ENCODE measurements around the gene TUBA4A. TPM values are rescaled to one million over a fixed set of nuclear protein-coding genes. Genes with fewer than 3 reads are reported as not detected.

The TUBA4A gene
- total and polyA plus RNA-seq, 2 experiments from 2014 or later: 4.7 to 10.5 TPM

DNA sequence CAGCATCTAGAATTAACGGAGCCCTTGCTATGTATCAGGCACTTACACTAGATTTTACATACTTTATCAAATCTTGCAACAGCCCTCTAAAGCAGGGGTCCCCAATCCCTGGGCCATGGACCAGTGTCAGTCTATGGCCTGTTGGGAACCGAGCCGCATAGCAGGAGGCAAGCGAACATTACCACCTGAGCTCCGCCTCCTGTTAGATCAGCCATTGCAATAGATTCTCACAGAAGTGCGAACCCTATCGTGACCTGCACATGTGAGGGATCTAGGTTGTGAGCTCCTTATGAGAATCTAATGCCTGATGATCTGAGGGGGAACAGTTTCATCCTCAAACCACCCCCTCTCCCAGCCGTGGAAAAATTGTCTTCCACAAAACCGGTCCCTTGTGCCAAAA lies 38.9 kb upstream of the TUBA4A start:
- DNase-seq (ENCODE audit: low spot score): no peak

GRCh38 chr2:219291910-219292490 lies 38.3 kb upstream of the TUBA4A start:
- Histone ChIP-seq H3K27ac (no peak overlapping the region), H2AFZ (no peak overlapping the region), H3K9me2 (replicated peaks; ENCODE audit: insufficient read depth) (no peaks in the 10 kb centered on the region), H3K4me3 (no peak overlapping the region), H3K36me3 (replicated peaks; ENCODE audit: insufficient read depth, low read depth) (no peaks in the 10 kb centered on the region), H3K27me3 (no peaks in the 10 kb centered on the region), H3K79me2 (no peaks in the 10 kb centered on the region), H3K4me2 (no peak overlapping the region), H4K20me1 (ENCODE audit: insufficient read depth, poor library complexity, severe bottlenecking) (no peaks in the 10 kb centered on the region), H3K9me3 (ENCODE audit: low read depth) (no peaks in the 10 kb centered on the region), H3K4me1 (ENCODE audit: insufficient read depth) (no peaks in the 10 kb centered on the region)
- TF ChIP-seq, protein P1, sequence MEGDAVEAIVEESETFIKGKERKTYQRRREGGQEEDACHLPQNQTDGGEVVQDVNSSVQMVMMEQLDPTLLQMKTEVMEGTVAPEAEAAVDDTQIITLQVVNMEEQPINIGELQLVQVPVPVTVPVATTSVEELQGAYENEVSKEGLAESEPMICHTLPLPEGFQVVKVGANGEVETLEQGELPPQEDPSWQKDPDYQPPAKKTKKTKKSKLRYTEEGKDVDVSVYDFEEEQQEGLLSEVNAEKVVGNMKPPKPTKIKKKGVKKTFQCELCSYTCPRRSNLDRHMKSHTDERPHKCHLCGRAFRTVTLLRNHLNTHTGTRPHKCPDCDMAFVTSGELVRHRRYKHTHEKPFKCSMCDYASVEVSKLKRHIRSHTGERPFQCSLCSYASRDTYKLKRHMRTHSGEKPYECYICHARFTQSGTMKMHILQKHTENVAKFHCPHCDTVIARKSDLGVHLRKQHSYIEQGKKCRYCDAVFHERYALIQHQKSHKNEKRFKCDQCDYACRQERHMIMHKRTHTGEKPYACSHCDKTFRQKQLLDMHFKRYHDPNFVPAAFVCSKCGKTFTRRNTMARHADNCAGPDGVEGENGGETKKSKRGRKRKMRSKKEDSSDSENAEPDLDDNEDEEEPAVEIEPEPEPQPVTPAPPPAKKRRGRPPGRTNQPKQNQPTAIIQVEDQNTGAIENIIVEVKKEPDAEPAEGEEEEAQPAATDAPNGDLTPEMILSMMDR (IDR thresholded peaks at IDR 0.05; ENCODE audit: poor library complexity): no peak
- TF ChIP-seq EZH2phosphoT487 (IDR thresholded peaks at IDR 0.05; ENCODE audit: low read depth, severe bottlenecking, unreplicated experiment) (no peak), EZH2 (IDR thresholded peaks at IDR 0.05; ENCODE audit: borderline replicate concordance) (no peak)
- no peak for DNase-seq (ENCODE audit: low spot score)
- 82% methylated on average over 4 of the region's 4 CpGs for WGBS (ENCODE audit: low lambda C conversion rate, missing lambda C conversion rate)

More for the DNA sequence above, 38.9 kb upstream of the TUBA4A start:
- Histone ChIP-seq H3K27ac (no peak overlapping the region), H4K20me1 (ENCODE audit: insufficient read depth, poor library complexity, severe bottlenecking) (no peaks in the 10 kb centered on the region), H3K4me2 (no peak overlapping the region), H3K4me3 (no peak overlapping the region), H3K9me3 (ENCODE audit: low read depth) (no peaks in the 10 kb centered on the region), H3K79me2 (no peaks in the 10 kb centered on the region), H3K9me2 (replicated peaks; ENCODE audit: insufficient read depth) (no peaks in the 10 kb centered on the region), H2AFZ (no peak overlapping the region), H3K4me1 (ENCODE audit: insufficient read depth) (no peaks in the 10 kb centered on the region), H3K27me3 (no peaks in the 10 kb centered on the region), H3K36me3 (replicated peaks; ENCODE audit: insufficient read depth, low read depth) (no peaks in the 10 kb centered on the region)
- WGBS (ENCODE audit: low lambda C conversion rate, missing lambda C conversion rate): 94% methylated on average over 9 of the region's 9 CpGs
- TF ChIP-seq EZH2phosphoT487 (IDR thresholded peaks at IDR 0.05; ENCODE audit: low read depth, severe bottlenecking, unreplicated experiment) (no peak), EZH2 (IDR thresholded peaks at IDR 0.05; ENCODE audit: borderline replicate concordance) (no peak)
- TF ChIP-seq, protein P1 (IDR thresholded peaks at IDR 0.05; ENCODE audit: poor library complexity): no peak

GRCh38 chr2:219291394-219291793 lies 37.7 kb upstream of the TUBA4A start:
- H3K9me3 ChIP-seq (ENCODE audit: low read depth): no peaks in the 10 kb centered on the region
- no peak for DNase-seq (ENCODE audit: low spot score)
- H3K9me2 ChIP-seq (replicated peaks; ENCODE audit: insufficient read depth): no peaks in the 10 kb centered on the region
- H3K79me2 ChIP-seq: no peaks in the 10 kb centered on the region
- H3K27ac ChIP-seq: no peak overlapping the region
- no peaks in the 10 kb centered on the region for H3K36me3 ChIP-seq (replicated peaks; ENCODE audit: insufficient read depth, low read depth)
- H3K4me1 ChIP-seq (ENCODE audit: insufficient read depth): no peaks in the 10 kb centered on the region
- no peak overlapping the region for H2AFZ ChIP-seq
- no peaks in the 10 kb centered on the region for H3K27me3 ChIP-seq
- H3K4me2 ChIP-seq: no peak overlapping the region
- no peak overlapping the region for H3K4me3 ChIP-seq
- TF ChIP-seq, protein P1 (IDR thresholded peaks at IDR 0.05; ENCODE audit: poor library complexity): no peak
- TF ChIP-seq EZH2 (IDR thresholded peaks at IDR 0.05; ENCODE audit: borderline replicate concordance) (no peak), EZH2phosphoT487 (IDR thresholded peaks at IDR 0.05; ENCODE audit: low read depth, severe bottlenecking, unreplicated experiment) (no peak)
- WGBS (ENCODE audit: low lambda C conversion rate, missing lambda C conversion rate): 83% methylated on average over 7 of the region's 7 CpGs
- no peaks in the 10 kb centered on the region for H4K20me1 ChIP-seq (ENCODE audit: insufficient read depth, poor library complexity, severe bottlenecking)

All from hepatocyte (in vitro differentiated cells).